ENCODE results near the gene DUSP2. TPM values are rescaled to one million over a fixed set of nuclear protein-coding genes. Genes with fewer than 3 reads are reported as not detected.

The DUSP2 gene
- total and polyA plus RNA-seq, 7 donors = 0.64 to 5.8 (median 2.4) TPM

DNA sequence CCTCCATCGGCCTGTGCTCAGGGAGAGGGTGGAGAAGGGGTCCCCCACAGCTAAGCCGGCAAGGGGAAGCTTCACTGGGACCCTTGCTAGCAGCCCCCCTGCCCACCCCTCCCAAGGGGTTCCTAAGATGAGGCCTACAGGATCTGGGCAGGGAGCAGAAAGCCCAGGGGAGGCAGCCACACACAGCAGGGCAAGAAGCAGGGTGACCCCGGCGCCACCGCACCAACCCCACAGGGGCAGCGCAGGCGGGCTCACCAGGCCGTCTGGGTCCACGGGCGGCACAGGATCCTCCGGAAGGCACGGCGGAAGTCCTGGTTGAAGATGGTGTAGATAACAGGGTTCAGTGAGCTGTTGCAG is 30.7 kb downstream of the DUSP2 start:
- Histone ChIP-seq H3K9me3 (no peaks in the 10 kb centered on the region), H3K4me1 (peaks cover 6% of the 10 kb centered on the region), H3K27ac (no peak overlapping the region), H3K27me3 (ENCODE audit: insufficient read depth in 3 of 3, low read length in 2 of 3) (peaks cover 0 to 23% (median 0%) of the 10 kb centered on the region in 3 donors), H3K36me3 (ENCODE audit: insufficient read depth in 1 of 2, low read depth in 1 of 2) (no peaks in the 10 kb centered on the region), H3K4me3 (peak overlapping the region; percentile 66)
- intact Hi-C loops (cut with DNase I) = loop anchor here (10.0 kb wide), 1 partner anchor 90 kb away; no protein-coding TSS in a partner anchor
- ATAC-seq (no peak), DNase-seq (no peak)
- TF ChIP-seq, protein P1, sequence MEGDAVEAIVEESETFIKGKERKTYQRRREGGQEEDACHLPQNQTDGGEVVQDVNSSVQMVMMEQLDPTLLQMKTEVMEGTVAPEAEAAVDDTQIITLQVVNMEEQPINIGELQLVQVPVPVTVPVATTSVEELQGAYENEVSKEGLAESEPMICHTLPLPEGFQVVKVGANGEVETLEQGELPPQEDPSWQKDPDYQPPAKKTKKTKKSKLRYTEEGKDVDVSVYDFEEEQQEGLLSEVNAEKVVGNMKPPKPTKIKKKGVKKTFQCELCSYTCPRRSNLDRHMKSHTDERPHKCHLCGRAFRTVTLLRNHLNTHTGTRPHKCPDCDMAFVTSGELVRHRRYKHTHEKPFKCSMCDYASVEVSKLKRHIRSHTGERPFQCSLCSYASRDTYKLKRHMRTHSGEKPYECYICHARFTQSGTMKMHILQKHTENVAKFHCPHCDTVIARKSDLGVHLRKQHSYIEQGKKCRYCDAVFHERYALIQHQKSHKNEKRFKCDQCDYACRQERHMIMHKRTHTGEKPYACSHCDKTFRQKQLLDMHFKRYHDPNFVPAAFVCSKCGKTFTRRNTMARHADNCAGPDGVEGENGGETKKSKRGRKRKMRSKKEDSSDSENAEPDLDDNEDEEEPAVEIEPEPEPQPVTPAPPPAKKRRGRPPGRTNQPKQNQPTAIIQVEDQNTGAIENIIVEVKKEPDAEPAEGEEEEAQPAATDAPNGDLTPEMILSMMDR (IDR thresholded peaks at IDR 0.05) = no peak
- 85 to 88% (median 87%) methylated on average over 11 to 13 of the region's 13 CpGs for WGBS, 3 donors

GRCh38 chr2:96113951-96114350 is 31.3 kb downstream of the DUSP2 start:
- ATAC-seq (no peak), DNase-seq (no peak)
- 86 to 89% (median 88%) methylated on average over 17 of the region's 17 CpGs for whole genome bisulfite sequencing, 3 donors
- no peaks in the 10 kb centered on the region for H3K36me3 ChIP-seq (ENCODE audit: insufficient read depth in 1 of 2, low read depth in 1 of 2)
- no peaks in the 10 kb centered on the region for H3K9me3 ChIP-seq
- H3K27ac ChIP-seq = no peak overlapping the region
- peaks cover 6% of the 10 kb centered on the region for H3K4me1 ChIP-seq
- H3K4me3 ChIP-seq = peak overlapping the region; percentile 66
- H3K27me3 ChIP-seq (ENCODE audit: insufficient read depth in 3 of 3, low read length in 2 of 3) = peaks cover 0 to 23% (median 0%) of the 10 kb centered on the region in 3 donors
- TF ChIP-seq, protein P1 (IDR thresholded peaks at IDR 0.05) = no peak
- intact Hi-C loops (cut with DNase I) = loop anchor here (10.0 kb wide), 1 partner anchor 89 kb away; no protein-coding TSS in a partner anchor

DNA sequence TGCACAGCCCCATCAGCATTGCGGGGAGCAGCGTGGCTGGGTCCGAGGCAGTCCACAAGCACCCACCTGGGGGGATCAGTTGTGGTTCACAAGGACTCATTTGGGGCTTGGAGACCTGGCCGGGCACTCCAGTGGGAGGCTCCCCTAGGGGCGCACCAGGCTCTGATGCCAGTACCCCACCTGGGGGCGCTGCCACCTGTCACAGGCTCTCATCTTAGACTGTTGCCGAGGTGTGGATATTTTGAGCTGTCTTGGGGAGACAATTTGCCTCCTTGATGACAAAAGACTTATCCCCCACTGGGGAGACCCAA is 31.9 kb downstream of the DUSP2 start:
- Histone ChIP-seq H3K27me3 (ENCODE audit: insufficient read depth in 3 of 3, low read length in 2 of 3) (peaks cover 0 to 23% (median 0%) of the 10 kb centered on the region in 3 donors), H3K27ac (no peak overlapping the region), H3K4me1 (peaks cover 1% of the 10 kb centered on the region), H3K4me3 (peak overlapping the region; percentile 66), H3K36me3 (ENCODE audit: insufficient read depth in 1 of 2, low read depth in 1 of 2) (no peaks in the 10 kb centered on the region), H3K9me3 (no peaks in the 10 kb centered on the region)
- DNase-seq (no peak), ATAC-seq (no peak)
- WGBS, 3 donors = 89 to 93% (median 90%) methylated on average over 7 of the region's 7 CpGs
- intact Hi-C loops (cut with DNase I) = loop anchor here (10.0 kb wide), 1 partner anchor 89 kb away; no protein-coding TSS in a partner anchor
- TF ChIP-seq, protein P1 (IDR thresholded peaks at IDR 0.05) = no peak

DNA sequence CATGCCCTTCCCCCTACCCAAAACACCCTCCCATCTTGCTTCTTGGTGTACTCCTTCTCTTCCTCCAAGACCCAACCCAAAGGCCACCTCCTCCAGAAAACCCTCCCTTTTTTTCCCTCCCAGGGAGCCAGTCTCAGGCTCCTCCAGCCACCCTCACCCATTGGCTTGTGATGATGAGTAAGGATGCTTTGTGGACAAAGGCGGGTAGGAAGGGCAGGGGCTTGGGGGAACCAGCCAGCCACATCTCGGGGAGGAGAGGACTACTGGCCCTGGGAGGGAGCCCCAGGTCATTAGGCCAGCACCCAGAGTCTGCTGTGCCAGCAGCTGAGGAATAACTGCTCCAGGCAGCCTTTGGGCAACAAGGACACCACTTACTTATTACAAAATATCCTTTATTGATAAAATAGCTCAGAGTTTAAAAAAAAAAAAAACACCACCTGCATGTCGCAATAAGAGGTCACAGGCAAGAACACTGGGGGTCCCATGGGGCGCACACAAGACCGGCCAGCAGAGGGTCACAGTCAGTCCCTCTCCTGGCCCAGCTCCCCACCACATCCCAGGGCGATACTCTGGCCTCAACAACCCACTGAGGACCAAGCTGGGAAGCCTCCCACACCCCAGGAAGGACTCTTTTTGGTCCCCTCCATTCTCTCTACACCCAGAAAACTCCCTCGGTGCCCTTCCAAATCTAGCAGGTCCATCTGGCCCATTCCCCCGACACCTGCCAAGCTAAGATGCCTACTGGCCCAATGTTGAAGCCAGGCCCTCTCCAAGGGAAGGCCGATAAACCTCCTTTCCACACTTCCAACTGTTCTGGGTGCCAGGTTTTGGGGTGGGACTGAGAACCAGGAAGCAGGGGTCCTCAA is 32.5 kb downstream of the DUSP2 start:
- TF ChIP-seq, protein P1 (IDR thresholded peaks at IDR 0.05) = no peak
- H3K9me3 ChIP-seq = no peaks in the 10 kb centered on the region
- no peaks in the 10 kb centered on the region for H3K36me3 ChIP-seq (ENCODE audit: insufficient read depth in 1 of 2, low read depth in 1 of 2)
- H3K4me1 ChIP-seq = no peaks in the 10 kb centered on the region
- H3K27ac ChIP-seq = no peak overlapping the region
- peaks cover 0 to 23% (median 0%) of the 10 kb centered on the region in 3 donors for H3K27me3 ChIP-seq (ENCODE audit: insufficient read depth in 3 of 3, low read length in 2 of 3)
- ATAC-seq (no peak), DNase-seq (no peak)
- WGBS, 3 donors = 81 to 89% (median 83%) methylated on average over 9 of the region's 9 CpGs
- intact Hi-C loops (cut with DNase I) = loop anchor here (10.0 kb wide), 1 partner anchor 88 kb away; no protein-coding TSS in a partner anchor
- H3K4me3 ChIP-seq = peak overlapping the region; percentile 66
